ENCODE measurements around the gene PALLD. TPM values are rescaled to one million over a fixed set of nuclear protein-coding genes. Genes with fewer than 3 reads are reported as not detected.
A peak's percentile ranks its signal among the peaks of the same experiment; 100 is the strongest.

Gene PALLD
- total and polyA plus RNA-seq, 2 of the 8 experiments (the other 6 are each of a cell fraction or from before 2014, with no cell fraction given): 10.5 to 25.0 TPM

GRCh38 chr4:168630445-168631187 lies 133.8 kb downstream of the PALLD start:
- Histone ChIP-seq H3K14ac (ENCODE audit: insufficient read length) (no peak overlapping the region), H3K56ac (replicated peaks; ENCODE audit: insufficient read length, low read depth, low read length) (no peak overlapping the region), H3K23me2 (ENCODE audit: low read depth, low read length) (peaks cover 2% of the 10 kb centered on the region), H3K79me2 (ENCODE audit: control insufficient read depth in 1 of 2, insufficient read depth in 2 of 2, low read length in 2 of 2) (no peaks in the 10 kb centered on the region), H3K79me1 (ENCODE audit: low read depth, low read length) (no peaks in the 10 kb centered on the region), H2BK20ac (ENCODE audit: low read length) (no peak overlapping the region), H3K23ac (ENCODE audit: insufficient read length) (no peak overlapping the region), H4K5ac (ENCODE audit: insufficient read length, low read depth, low read length) (peak overlapping the region; percentile 2), H2BK12ac (ENCODE audit: low read depth, low read length) (no peak overlapping the region), H3K4me1 (replicated peaks in 1 of 4; ENCODE audit: control insufficient read depth in 3 of 4, insufficient read depth in 4 of 4, low read length in 3 of 4) (peaks cover 6 to 22% (median 18%) of the 10 kb centered on the region in 4 experiments; a peak in 6 of 7 replicates), H3K4ac (replicated peaks; ENCODE audit: insufficient read length, low read depth, low read length) (no peak overlapping the region), H2BK5ac (ENCODE audit: low read depth, low read length) (no peak overlapping the region), H2BK120ac (replicated peaks; ENCODE audit: low read depth, low read length) (no peak overlapping the region), H3K4me2 (ENCODE audit: insufficient read depth in 1 of 2, low read depth in 2 of 2, low read length in 2 of 2) (peak overlapping the region; percentile 75 to 78), H3K4me3 (ENCODE audit: extremely low read depth in 1 of 4, insufficient read depth in 2 of 4, low read depth in 3 of 4, low read length in 4 of 4) (peak overlapping the region; percentile 77 to 88 (median 80)), H3K9me3 (ENCODE audit: insufficient read depth in 2 of 2, low read depth in 1 of 2, low read length in 1 of 2) (no peaks in the 10 kb centered on the region), H3K9ac (replicated peaks in 1 of 4; ENCODE audit: extremely low read depth in 1 of 4, low read depth in 3 of 4, low read length in 3 of 4) (peak overlapping the region in 1 of 4 experiments; percentile 49; a peak in 2 of 7 replicates), H4K8ac (ENCODE audit: extremely low read depth, insufficient read depth, low read length) (no peak overlapping the region), H3K27me3 (replicated peaks in 1 of 4; ENCODE audit: control insufficient read depth in 3 of 4, extremely low read depth in 1 of 4, insufficient read depth in 3 of 4, low read length in 3 of 4) (peaks cover 0 to 1% (median 0%) of the 10 kb centered on the region in 4 experiments; a peak in 3 of 7 replicates), H2BK15ac (ENCODE audit: low read length) (no peak overlapping the region), H4K20me1 (replicated peaks in 1 of 2; ENCODE audit: control insufficient read depth in 1 of 2, insufficient read depth in 2 of 2, low read length in 2 of 2) (no peaks in the 10 kb centered on the region), H4K91ac (replicated peaks; ENCODE audit: insufficient read length, low read length) (no peak overlapping the region), H3K36me3 (ENCODE audit: control insufficient read depth in 2 of 4, insufficient read depth in 4 of 4, low read length in 3 of 4) (no peaks in the 10 kb centered on the region), H2AFZ (ENCODE audit: low read length) (peak overlapping the region; percentile 93), H3K27ac (ENCODE audit: low read depth, low read length) (no peak overlapping the region), H3K18ac (ENCODE audit: extremely low read depth, low read length) (no peak overlapping the region), H2AK5ac (ENCODE audit: low read depth, low read length) (no peak overlapping the region)
- WGBS, 2 experiments (ENCODE audit: extremely low coverage in 1 of 2, insufficient coverage in 1 of 2, insufficient read length in 1 of 2, insufficient replicate concordance in 2 of 2, low coverage in 1 of 2, low lambda C conversion rate in 2 of 2, missing lambda C conversion rate in 1 of 2): 81% methylated on average over 12 of the region's 12 CpGs; no CpG with 5 or more reads in 1 of the 2 experiments
- ChIA-PET CTCF (ENCODE audit: partially characterized antibody) (interaction anchor here (0.7 to 1.6 kb wide), 6 partner anchors 15 to 51 kb away, joined by 3 to 4 read pairs (median 3); no protein-coding TSS in a partner anchor), POLR2A (ENCODE audit: partially characterized antibody) (no interaction called here)
- no peak for FAIRE-seq
- DNase-seq (ENCODE audit: low read depth in 1 of 2, low spot score in 2 of 2): no peak
- no peak for TF ChIP-seq SAP30 (IDR thresholded peaks at IDR 0.05; ENCODE audit: insufficient read depth, insufficient replicate concordance, low read length)
- TF ChIP-seq JUND (IDR thresholded peaks at IDR 0.05; ENCODE audit: low read length): no peak

Measured in H1 (cell line).